GM19193 (cell line): ENCODE measurements around the gene LGI2.

Experiments used
- POLR2A ChIP-seq: IDR thresholded peaks from 4 replicates; pipeline ENCODE4 v1.6.1; 2011; ENCODE audit not compliant: insufficient read depth, insufficient read length; ENCODE audit errors: extremely low read depth

LGI2 gene

DNA sequence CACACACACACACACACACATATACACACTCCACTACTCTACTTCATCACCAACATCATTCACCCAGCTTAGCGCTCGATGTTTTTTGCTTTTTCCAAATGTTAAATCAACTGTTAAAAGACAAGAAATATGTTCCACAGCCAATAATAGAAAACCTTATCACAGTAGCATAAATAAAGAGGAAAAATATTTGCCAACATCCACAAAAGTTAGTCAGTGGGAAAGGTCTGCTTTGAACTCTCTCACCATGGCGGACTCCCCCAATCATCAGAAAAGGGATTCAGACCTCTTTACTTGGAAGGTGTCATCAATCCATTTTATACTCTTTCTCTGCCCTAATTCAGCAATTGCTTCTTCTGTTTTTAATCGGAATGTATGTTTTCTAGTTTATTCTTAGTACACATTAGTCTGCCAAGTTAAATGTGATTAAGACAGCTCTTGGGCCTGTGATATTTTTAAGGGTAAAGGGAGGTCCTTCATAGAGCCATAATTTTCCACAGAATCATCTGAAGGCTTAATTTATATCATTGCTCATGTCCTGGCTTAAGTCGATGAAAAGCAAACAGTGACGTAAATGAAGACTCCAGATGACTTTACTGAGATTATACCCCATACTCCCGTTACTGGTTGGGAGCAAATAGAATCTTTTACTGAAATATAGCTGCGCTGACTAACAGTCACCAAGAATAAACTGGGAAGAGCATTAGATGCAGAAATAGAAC lies 29.7 kb upstream of the LGI2 start:
- TF ChIP-seq POLR2A, result no peak

DNA sequence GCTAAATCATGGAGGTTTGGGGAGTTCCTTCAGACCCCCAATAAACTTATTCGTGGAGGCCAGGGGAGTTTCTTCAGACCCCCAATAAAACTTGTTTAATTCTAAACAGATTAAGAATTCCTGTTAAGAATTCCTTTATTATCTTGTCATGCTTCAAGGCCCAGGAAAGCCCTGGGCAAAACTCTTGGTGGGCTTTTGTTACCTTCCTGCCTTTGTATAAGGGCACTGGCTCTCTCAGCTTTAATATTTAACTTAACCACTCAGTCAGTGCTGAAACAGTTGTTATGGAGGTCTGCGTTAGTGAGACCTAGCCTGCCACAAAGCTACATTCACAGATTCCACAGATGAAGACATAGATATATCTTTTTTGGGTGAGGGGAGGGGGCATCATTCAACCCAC lies 29.0 kb upstream of the LGI2 start:
- TF ChIP-seq POLR2A, result no peak

DNA sequence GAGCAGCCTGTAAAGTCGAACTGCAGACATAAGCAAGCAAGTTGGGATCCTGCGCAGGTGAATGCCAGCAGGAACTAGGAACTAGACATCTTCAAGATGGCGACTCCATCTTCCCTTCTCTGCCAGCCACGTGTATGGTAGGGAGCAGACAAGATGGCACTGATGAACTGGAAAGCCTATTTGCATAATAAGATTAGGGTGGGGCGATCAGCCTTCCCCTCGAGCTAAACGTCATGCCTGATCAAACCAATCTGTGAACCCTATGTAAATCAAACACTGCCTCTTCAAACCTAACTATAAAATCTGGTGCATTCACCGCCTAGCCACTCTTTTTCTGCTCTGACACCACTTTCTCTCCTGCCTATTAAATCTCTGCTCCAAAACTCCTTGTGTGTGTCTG lies 28.1 kb upstream of the LGI2 start:
- TF ChIP-seq POLR2A, result no peak

DNA sequence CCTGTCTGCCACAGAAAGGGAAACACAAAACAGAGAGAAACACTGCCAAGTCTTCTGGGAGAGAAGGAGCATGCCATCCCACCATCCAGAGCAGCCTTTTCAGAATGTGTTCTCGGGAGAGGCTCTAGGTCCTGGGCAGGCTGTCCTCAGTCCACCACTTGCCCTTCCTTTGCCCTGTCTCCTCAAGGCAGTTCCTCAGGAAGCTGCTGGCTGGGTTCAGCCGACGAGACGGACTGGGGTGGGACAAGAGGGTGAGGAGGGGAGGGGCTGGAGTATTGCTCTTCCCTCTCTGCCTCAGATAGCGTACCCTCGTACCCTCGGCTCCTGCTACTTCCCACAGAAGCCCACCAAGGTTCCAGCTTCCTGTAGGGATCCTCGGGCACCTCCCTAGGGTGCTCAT lies 26.6 kb upstream of the LGI2 start:
- TF ChIP-seq POLR2A, result no peak

DNA sequence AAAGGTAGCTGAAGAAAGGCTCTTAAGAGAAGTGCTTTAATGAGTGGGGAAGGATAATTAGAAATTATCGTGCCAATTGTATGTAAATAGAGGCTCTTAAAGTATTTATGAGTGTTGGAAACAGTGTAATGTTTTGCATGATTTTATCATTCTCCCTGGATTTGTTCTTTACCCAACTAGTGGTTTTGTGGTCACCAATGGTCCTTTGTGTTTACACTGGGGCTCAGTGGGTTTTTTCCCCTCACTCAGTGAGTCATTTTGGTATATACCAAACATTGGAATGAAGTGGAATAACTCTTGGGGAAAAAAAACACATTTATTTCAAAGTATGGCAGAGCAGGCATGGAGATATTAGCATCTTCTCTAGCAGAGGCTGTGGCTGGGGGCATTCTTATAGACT lies 20.8 kb upstream of the LGI2 start:
- TF ChIP-seq POLR2A, result no peak

DNA sequence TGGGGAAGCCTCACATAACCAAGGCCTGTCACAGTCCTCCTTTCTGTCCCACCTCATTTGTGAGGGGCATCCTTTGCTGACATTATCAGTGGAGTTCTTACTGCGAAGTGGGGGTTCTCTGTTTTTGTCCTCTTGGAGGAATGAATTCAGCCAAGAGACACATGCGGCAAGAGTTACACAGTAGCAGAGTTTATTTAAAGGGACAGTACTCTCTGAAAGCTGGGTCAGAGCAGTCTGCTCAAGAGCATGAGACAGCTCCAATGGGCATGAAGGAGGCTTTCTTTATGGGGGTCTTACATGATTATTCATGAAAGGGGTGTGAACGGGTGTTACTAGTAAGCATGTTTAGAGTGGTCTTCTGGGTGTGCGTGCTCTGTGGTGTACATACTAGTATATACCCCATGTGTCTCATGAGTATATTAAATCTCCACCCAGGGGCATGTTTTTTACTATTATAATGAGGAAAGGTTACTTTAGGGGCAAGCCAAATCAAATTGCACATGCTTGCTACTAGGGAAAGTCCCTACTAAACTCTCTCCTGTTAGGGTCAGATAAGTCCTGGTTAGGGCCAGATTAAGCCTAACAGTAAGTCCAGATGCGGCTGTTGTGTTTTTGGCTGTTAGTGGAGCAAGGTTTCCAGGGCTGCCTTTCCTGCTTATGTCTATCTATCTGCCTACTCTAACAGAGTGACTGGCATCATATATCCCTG lies 19.8 kb upstream of the LGI2 start:
- no peak for TF ChIP-seq POLR2A

DNA sequence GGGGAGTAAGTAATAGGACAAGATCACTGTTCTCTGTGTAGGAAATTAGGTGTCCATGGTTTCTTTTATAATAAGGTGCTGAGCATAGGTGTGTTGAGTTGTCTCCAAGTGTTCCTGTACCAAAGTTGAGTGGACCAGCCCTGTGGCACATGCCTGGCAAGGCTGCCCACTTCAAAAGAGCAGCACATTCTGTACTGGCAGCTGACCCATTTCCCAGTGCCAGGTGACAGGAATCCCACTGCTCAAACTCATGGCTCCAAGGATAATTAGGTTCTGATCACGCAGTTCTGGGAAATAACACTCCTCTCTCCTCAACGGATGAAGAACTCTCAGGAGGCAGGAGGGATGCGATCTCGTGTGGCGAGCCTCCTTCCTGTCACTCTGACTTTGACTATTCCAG lies 12.8 kb upstream of the LGI2 start:
- TF ChIP-seq POLR2A, result no peak

DNA sequence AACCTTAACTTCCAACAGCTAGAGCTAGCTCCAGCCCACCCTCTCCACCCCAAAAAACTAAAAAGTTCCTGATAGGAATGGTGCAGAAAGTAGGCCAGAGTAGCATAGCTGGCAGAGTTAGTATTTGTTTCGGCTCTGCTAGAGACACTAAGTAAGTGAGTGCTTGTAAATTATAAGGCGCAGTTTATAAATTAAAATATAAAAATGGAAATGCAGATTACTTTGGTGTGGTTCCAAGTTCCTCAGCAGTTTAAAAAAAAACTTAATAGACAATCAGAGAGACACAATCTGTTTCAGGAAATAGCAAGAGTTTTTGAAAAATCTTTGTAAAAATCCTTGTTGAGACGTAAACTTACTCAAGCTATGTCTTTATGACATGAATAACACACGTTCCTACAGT lies 2.8 kb upstream of the LGI2 start:
- no peak for TF ChIP-seq POLR2A

DNA sequence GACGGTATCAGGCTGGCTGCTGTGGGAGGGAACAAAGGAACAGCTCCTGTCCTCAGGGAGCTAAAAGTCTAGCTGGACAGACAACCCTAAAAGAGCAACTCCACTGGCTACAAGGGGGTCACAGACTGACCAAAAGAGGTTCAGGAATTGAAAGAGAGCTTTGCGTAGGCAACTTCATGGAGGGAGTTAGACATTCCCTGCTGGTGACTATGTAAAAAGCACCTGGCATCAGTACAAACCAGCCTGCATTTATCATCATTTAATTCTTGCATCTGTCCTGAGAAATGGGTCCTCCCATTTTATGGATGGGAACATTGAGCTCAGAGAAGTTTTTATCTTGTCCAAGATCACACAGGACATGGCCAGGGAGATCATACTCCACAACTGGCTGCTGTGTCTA lies 1.4 kb upstream of the LGI2 start:
- TF ChIP-seq POLR2A, result no peak

DNA sequence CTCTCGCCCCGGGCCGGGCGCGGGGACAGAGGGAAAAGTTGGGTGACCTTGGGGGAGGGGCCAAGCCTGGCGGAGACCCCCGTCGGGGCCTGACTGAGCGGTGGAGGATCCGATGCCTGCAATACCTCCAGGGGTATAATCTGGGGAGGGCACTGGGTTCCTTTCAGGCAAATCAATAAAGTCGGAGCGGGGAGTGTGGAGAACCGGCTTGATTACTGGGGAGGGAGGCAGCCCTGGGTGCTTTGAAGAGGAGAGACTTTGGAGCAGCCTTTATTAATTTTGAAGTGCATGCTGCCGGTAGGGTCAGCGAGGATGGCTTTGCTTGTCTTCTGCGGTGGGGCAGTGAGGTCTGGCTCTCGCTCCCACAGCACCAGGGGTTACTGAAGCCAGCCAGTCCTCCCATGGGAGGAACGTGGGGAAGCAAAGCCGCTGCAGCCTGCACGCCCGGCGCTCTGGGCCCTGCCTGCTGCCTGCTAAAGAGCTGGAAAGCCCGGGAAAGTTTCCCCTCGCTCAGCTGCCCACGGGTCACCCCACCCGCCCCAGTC lies 403 bp upstream of the LGI2 start:
- no peak for TF ChIP-seq POLR2A

DNA sequence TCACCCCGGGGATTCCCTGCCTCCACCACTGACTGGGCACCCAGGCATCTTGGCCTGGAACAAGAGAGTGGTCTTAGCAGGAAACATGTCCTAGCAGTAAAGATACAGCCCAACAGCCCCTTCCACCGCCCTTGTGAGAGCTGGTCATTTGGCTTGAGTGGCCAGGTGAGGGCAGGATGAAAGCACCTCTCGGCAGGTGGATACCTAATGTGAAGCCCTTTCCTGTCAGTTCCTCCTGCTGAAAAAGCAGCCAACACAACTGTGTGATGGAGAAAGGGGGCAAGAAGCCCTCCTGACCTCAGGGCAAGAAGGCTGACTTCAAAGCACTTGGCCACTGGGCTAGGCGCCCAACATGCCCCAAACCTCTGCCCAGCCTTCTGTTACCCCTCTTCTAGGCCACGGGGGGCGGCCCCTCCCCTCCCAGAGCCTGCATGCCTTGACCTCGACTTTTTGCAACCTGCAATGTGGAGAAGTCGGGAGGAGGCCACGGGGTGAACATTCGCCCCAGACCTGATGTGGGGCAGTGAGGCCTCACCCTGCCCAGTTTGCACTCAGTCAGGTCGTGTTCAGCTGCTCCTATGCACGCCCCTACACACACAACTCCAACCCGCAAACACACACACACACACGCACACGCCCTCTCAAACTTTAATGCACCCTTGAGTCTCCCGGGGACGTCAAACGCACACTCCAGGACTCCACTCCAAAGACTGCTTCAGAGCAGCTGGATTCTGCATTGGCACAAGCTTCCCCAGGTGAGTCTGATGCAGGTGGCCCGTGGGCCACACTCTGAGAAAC lies 1.1 kb downstream of the LGI2 start:
- no peak for TF ChIP-seq POLR2A

DNA sequence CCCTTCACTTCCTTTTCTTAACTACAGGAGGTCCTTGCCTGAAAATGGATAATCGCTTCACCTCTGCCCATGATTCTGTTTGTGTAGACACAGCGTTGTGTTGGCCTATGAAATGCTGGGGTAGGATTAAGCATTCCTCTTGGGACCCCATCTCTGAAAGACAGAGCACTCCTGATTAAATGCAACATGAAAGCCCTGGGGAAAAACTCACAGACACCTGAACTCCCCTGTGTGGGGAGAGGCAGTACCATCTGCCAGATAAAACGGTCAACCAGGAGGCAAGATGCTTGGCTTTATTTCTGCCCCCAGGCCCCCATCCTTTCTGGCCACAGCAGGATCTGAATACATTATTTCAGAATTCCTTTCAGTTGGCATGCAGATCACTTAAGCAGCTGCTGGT lies 1.9 kb downstream of the LGI2 start:
- no peak for TF ChIP-seq POLR2A

DNA sequence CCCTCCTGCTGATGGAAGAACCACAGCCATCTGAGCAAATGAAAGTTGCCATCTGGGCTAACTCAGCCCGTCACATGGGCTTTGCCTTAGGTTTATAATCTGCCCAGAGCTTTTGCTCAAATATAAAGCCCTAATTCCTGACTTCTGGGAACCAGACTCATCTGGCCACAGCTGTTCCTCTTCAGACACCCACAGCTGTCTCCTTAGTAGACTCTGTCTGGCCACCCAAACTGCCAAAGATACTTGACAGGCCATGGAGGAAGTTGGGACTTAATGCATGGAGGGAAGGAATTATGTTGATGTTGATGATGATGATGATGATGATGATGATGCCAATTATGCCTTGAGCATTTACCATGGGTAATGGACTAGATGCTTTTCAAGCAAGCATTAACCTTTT lies 8.0 kb downstream of the LGI2 start:
- TF ChIP-seq POLR2A, result no peak

DNA sequence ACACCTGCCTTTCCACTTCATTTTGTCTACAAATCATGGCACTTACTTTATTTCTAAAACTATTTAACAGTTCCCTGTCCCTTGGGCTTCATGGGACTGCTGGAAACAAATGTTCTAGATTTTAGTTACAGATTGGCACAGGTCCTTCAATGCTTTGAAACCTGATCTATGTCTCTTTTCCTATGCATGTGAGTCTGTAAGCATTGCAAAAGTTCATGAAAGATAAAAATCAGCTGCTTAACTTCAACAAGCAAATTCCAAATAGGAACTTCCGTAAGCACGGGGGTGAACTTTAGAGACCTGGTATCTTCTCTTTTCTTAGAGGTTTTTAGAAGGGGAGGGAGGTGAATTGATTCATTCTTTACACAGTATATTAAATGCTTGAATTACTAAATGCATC lies 9.5 kb downstream of the LGI2 start:
- no peak for TF ChIP-seq POLR2A

DNA sequence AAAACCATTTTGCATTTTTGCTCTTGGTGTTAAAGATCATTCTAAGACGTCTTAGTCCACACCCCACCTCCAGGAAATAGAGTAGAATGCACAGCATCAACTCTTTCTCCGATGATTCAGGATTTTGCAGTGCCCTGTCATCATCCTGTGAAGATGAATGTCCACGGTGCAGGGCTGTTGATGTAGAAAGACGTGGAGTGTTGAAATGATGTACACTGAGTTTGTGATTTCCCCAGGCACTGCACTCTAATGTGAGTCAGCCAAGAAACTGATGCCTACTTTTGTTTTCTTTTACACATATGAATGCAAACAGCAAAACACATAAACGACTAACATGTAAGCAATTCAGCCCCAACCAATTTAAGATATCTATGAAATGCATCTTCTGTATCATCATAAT lies 10.5 kb downstream of the LGI2 start:
- no peak for TF ChIP-seq POLR2A
